HG03139 (cell line): ENCODE results near the gene SRSF4.
"Not testable (repeated sequence)": the region's sequence is repeated elsewhere in the genome, so short reads cannot be mapped to it uniquely, and the experiment has no call there.

ENCODE experiments used
- ATAC-seq: cut with Tn5 transposase; IDR thresholded peaks from one replicate; pipeline ENCODE4 v1.9.1; 2021; ENCODE audit not compliant: unreplicated experiment

Gene SRSF4

DNA sequence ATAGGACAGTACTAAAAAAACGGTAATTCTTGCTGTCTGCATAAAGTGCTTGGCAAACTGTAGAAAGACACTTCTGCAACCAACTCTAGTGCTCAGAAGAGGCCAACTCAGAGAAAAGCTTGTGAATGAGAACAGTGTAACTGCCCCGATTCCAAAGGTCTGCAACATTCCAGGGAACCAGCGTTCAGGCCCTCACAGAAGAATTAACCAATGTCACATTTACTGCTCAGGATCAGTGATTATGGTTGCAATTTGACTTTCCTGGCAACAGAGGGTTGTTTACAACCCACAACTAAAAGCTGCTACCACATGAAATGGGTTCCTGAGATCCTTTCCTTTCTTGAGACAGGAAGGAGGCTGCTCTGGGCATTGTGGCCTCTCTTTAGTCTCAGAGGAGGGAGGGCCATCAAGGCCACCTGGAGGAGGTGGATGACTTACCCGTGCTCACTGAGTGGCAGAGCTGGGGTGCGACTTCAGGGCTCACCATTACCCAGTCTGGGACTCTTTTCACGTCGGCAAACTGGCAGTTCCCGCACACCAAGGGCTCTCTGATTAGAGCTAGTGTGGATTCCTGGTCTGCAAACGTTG is 15.3 kb downstream of the SRSF4 start:
- ATAC-seq: no peak

DNA sequence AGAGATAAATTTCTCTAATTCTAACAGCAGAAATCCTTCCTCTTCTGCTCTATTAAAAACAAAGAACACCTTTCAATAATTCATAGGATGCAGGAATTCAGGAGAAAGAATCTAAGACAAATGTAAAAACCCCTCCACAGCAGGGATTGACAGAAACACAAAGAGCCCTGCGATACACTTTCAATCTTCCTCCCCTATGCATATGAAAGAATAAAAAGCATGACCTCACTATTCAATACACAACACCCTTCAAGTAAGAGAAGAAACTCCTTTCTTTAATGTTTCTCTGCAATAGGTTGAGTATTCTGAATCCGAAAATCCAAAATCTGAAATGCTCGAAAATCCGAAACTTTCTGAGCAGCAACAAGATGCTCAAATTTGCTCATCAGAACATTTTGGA is 17.1 kb downstream of the SRSF4 start:
- no peak for ATAC-seq

GRCh38 chr1:29162476-29163138 is 19.1 kb downstream of the SRSF4 start:
- ATAC-seq: no peak

- ATAC-seq: no peak
Observed at GRCh38 chr1:29162025-29162424, 19.7 kb downstream of the SRSF4 start.

DNA sequence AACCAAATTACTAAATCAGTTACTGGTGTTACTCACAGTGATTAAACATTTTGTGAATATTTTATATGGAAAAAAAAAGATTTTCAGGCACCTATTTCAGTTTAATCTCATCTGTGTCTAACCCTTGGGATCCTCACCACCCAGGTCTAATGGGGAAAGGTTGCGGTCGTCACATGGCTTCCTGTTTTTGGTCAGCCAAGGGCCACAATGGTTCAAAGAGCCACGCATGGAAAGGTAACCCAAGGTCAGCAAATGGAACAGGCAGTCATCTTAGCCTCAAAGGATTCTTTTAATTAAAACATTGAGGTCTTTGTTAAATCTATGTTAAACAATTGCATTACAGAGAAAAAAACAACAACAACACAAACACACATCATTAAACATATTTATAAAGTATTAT is 21.9 kb downstream of the SRSF4 start:
- no peak for ATAC-seq

- ATAC-seq: no peak
Observed at GRCh38 chr1:29157269-29157601, 24.5 kb downstream of the SRSF4 start.

GRCh38 chr1:29156543-29157268 is 25.0 kb downstream of the SRSF4 start:
- no peak for ATAC-seq

DNA sequence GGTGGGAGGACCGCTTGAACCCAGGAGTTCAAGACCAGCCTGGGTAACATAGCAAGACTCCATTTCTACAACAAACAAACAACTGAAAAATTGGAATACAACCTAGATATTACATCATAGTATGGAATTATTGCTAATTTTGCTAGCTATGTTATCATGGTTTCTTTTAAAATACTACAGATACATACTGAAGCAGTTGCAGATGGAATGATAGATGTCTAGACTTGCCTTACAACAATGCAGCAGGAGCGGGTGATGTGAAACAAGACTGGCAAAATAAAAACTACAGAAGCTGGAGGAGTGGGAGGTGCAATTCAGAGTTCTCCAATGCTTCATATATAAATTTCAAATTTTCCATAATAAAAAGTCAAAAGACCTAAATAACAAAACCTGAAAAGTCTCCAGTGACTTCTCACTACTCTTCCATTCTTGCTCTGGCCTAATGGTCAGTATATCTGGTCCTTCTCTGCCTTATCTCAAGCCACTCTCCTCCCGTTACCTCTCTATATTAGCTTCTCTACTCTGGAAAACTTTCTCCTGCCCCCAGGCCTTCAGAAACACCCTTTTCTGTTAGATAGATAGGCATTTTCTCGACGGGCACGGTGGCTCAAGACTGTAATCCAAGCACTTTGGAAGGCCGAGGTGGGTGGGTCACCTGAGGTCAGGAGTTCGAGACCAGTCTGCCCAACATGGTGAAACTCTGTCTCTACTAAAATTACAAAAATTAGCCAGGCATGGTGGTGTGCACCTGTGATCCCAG is 29.5 kb downstream of the SRSF4 start:
- no peak for ATAC-seq

DNA sequence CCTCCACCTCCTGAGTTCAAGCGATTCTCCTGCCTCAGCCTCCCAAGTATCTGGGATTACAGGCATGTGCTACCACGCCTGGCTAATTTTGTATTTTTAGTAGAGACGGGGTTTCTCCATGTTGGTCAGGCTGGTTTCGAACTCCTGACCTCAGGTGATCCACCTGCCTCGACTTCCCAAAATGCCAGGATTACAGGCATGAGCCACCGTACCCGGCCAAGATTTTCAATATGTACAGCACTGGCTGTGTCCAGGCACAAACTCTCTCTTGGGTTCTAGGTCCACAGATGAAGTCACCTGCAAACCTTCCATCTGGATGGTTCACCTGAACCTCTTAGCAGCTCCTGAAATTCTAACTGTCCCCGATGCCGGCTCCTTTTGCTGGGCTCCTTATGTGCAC is 31.4 kb downstream of the SRSF4 start:
- not testable (repeated sequence) for ATAC-seq

- ATAC-seq: no peak
Observed at GRCh38 chr1:29148656-29149491, 32.8 kb downstream of the SRSF4 start.

- ATAC-seq: no peak
Observed at GRCh38 chr1:29145739-29146437, 35.8 kb downstream of the SRSF4 start.

DNA sequence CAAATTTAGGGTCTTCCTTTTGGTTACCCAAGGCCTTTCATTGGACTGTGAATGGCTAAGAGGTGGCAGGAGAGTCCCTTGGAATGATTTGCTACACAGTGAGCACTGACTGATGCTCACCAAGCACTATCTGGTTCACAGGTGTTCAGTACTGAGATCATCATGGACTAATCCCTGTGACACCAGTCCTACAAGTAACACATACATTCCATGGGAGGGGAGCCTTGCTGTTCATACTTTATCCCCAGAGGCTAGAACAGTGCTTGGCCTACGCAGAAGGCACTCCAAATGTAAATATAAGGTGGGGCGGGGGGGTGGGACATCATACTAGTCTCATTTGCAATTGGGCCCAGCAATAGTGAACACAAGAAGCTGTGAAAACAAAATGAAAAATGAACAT is 37.5 kb downstream of the SRSF4 start:
- no peak for ATAC-seq

GRCh38 chr1:29142714-29143113 is 39.0 kb downstream of the SRSF4 start:
- no peak for ATAC-seq

- no peak for ATAC-seq
Observed at GRCh38 chr1:29136391-29136915, 45.2 kb downstream of the SRSF4 start.

- no peak for ATAC-seq
Observed at GRCh38 chr1:29134695-29135028, 47.0 kb downstream of the SRSF4 start.

GRCh38 chr1:29133861-29134694 is 47.6 kb downstream of the SRSF4 start:
- ATAC-seq: no peak

DNA sequence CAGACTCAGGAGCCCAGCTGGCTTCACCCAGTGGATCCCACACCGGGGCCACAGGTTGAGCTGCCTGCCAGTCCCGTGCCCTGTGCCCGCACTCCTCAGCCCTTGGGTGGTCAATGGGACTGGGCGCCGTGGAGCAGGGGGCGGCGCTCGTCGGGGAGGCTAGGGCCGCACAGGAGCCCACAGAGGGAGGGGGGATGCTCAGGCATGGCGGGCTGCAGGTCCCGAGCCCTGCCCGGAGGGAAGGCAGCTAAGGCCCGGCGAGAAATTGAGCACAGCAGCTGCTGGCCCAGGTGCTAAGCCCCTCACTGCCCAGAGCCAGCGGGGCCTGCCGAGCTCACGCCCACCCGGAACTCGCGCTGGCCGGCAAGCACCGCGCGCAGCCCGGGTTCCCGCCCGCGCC is 50.6 kb downstream of the SRSF4 start:
- ATAC-seq: not testable (repeated sequence)

- no peak for ATAC-seq
Observed at GRCh38 chr1:29129916-29130315, 51.8 kb downstream of the SRSF4 start.

DNA sequence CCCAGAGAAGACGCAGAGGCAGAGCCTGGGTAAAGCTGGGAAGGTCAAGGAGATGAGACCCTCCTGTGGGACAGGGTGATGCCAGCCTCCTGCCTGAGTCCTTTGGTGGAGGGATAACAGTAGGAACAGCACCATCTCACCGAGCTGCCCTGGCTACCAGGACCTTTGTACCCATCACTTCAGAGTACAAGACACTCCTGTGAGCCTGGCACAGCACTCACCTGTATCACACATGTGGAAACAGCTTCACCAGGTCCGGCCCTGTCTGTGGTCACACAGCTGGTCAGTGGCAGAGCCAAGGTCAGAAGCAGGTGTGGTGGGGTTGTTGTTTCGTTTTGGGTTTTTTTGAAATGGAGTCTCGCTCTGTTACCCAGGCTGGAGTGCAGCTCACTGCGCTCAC is 53.0 kb downstream of the SRSF4 start:
- no peak for ATAC-seq
